Measurements from ENCODE around the gene B4GALT1.
"Not testable (repeated sequence)": the region's sequence is repeated elsewhere in the genome, so short reads cannot be mapped to it uniquely, and the experiment has no call there.

The B4GALT1 gene

GRCh38 chr9:33101104-33101951 lies 65.8 kb downstream of the B4GALT1 start:
- DNase-seq (ENCODE audit: low read depth), result peak; percentile 90

DNA sequence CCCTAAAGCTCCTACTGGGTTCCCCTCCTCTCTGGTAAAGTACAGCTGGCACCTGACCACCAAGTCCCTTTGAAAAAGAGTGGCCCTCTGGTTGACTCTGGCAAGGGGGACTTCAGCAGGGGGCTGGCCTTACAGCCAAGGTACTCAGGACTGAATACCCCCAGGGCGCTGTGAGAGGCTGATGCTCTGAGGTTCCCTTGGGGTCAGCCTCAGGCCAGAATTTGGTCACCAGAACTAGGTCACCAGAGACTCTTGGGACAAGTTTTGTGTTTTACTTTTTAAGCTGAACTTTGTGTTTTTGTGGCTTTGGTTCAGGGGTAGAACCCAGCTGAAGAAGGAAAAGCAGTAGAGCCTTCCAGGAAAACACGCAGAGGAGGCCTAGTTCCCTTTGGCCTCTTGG lies 67.4 kb downstream of the B4GALT1 start:
- DNase-seq (ENCODE audit: low read depth), result no peak

DNA sequence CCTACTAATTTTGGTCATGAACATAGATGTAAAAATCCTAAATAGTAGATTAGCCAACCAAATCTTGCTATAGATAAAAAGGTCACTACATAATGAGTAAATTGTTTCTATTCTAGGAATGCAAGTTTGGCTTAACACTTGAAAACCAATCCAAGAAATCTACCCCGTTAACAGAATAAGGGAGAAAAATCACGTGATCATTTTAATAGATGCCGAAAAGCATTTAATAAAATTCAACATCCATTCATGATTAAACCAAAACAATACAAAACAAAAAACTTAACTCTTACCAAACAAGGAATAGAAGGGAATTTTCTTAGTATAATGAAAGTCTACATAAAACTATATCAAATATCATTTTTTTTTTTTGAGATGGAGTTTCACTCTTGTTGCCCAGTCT lies 69.9 kb downstream of the B4GALT1 start:
- no peak for DNase-seq (ENCODE audit: low read depth)

DNA sequence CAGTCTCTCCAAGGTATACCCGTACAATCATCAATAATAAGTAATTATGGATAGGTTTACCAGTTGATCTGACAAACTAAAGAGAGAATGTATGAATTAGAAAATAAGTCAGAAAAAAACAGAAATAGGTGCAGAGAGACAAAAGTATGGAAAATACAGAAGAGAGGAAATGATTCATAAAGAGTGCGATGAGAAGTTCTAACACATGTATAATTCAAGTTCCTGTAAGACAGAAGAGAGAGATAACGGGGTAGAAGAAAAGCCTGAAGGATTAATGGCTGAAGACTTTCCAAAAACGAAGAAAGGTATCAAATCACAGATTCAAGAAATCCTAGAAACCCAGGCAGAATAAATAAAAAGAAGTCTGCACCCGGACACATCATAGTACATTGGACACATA lies 74.5 kb downstream of the B4GALT1 start:
- DNase-seq (ENCODE audit: low read depth), result no peak

GRCh38 chr9:33085672-33086071 lies 81.5 kb downstream of the B4GALT1 start:
- not testable (repeated sequence) for DNase-seq (ENCODE audit: low read depth)

DNA sequence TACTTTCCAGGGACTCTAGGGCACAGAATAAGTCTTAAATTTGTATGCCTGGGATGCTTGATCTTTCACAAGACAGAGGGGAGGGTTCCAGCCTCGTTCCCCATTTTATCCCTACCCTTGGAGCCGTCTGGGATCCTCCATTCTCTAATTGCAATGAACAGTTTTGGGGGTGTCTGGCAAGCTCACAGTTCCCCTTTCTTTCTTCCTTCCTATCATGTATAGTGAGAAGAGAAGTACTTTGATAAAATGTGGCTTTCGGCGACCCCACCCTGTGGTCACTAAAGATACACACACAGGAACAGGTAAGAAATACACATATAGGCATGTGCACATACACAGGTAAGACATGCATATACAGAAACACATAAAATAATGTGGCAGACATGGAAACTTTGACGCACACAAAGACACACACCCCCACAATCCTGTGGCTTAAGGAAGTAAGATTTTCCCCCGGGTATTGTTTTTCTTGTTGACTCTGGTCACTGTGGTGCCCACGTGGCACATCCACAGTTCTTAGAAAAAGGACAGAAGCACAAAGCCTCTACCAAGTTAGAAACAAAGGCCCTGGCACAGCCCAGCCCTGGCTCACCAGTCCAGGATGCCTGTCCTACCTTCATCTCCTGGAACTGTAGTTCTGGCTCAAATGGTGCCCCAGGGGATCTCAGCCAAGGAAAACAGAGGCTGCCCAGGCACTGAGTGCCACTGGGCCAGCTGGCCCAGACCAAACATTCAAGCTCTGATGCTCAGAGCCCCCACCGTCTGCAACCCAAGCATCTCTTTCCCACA lies 84.4 kb downstream of the B4GALT1 start:
- no peak for DNase-seq (ENCODE audit: low read depth)

DNA sequence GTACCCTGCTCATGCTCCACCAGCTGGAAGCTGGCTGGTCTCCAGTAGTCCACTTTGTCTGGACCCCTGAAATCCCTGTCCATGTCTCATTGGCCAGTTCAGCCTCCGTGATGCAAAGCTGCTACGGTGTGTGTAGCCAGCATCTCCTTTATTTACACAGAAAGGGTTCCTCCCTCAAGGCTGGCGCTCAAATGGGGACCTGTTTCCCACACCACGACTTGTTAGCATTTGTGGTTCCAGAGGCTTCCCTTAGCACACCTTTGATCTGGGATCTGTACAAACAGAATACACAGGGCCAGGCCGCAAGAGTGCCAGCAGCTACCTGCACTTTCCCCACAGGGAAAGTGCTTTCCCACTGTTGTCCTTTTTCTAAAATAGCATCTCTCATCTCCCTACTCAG lies 85.0 kb downstream of the B4GALT1 start:
- no peak for DNase-seq (ENCODE audit: low read depth)

DNA sequence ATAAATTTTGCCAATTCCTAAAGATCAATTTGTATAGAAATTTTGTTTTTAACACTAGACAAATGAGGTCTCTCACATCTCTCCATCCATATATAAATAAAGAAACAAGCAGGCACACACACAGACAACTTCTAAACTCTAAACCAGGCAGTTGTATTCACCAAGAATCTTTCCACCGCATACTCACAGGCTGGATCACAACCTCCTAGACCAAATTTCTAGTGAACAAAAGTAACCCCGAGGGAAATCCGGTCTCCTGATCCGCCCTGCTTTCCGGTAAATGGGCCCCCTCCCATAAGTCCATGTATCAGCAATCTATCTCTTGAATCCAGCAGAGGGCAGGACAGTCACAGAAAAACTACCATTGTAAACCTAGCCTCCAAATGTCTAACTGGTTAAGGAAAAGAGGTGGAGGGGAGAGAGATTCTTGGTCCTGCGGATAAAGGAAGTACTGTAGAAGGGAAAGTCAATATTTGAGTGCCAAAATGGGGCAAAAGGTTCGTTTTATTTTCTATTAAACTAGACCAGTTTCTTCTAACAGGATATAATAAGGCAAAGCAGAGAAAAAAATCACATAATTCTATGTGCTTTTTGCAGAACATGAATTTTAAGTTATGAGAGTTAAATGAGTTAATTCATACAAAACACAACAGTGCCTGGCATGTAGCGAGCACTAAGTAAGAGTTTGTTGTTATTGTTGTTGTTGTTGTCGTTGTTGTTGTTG lies 85.8 kb downstream of the B4GALT1 start:
- DNase-seq (ENCODE audit: low read depth), result peak; percentile 87

- DNase-seq (ENCODE audit: low read depth), result no peak
Measured at GRCh38 chr9:33080534-33080933, 86.6 kb downstream of the B4GALT1 start.

DNA sequence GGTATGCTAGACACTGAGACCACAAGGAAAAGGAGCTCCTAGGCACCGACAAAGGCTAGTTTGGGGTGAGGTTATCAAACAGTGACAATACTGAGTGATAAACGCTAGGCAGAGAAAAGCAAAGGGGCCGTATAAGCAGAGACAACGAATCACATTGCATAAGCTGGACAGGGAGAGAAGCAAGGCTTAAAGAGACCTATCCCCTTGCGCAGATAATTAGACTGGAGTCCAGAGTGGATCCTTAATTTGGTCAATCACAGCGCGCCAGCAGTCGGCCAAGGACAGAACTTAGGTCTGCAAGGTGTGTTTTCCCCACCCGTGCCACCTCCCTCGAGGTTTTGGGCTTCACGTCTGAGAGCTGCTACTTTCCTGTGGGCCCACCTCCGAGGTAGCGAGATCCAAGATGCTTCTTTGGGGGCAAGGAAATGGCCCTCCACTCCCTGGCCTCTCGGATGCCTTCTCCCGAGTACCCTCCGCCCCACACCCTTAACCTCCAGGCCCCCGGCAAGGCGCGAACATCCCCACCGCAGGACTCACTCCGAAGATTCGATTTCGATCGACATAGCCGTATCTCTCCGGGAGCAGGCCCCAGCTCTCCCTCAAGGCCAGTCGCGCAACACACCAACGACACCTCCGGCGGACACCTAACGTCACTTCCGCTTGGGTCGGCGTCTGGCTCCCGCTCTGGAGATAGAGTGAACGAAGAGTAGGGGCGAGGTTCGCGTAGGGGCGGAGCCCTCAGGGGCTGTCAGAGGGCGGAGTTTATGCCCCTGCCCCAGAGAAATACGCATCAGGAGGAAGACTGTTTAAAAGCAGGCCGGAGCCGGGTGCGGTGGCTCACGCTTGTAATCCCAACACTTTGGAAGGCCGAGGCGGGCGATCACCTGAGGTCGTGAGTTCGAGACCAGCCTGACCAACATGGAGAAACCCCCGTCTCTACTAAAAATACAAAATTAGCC lies 90.8 kb downstream of the B4GALT1 start, which contains the start of gene SMU1:
Gene SMU1 (minus strand): TSS at position 629 of the 959 bp plus-strand sequence. CDS start 66 bp downstream, at position 563.
- DNase-seq (ENCODE audit: low read depth), result peak; percentile 98

GRCh38 chr9:33068991-33069390 lies 98.1 kb downstream of the B4GALT1 start:
- no peak for DNase-seq (ENCODE audit: low read depth)

DNA sequence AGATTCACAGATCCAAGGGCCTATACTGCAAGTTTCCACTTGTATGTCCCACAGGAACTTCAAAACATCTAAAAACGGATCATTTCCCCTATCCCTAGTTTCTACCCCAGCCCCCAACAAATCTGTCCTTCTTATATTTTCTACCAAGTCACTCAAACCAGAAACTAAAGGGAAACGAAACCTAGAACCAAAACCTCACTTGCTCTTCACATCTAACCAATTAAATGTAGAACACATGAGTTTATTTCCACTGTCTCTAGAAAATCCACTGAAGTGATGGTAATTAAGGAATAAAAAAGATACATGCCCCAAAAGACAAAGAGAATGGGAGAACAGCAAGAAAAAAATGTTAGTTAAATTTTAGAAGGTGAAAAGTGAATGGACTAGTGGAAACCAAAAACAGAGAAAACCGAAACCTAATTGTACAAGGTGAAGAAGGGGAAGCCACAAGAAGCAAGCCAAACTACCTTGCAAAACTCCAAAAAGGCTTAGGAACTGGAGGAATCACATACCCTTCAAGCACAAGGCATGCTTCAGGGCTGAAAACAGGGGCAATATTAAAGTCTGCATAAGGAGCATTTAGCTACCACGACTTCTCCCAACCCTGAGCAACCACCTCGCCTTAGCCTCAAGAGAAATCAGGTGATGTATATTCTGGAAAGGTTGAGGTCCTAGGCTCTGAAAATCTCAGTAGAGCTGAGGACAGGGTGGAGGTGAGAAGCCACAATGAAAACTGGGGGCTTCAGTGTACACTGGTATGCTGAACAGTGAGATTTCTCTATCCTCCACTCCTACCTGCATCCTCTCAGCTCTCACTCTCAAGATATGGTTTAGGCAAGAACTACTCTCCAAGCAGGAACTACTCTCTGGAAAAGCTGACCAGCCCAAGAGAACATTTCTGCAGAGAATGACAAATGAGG lies 101.7 kb downstream of the B4GALT1 start:
- no peak for DNase-seq (ENCODE audit: low read depth)

Data from EH (cell line).